HG03039 (cell line): ENCODE measurements around the gene HSF4.

Experiments used
- ATAC-seq: cut with Tn5 transposase; IDR thresholded peaks from one replicate; pipeline ENCODE4 v1.9.1; 2021; ENCODE audit warnings: mild to moderate bottlenecking, moderate library complexity; ENCODE audit not compliant: unreplicated experiment

The HSF4 gene

GRCh38 chr16:67183627-67184452 lies 19.3 kb downstream of the HSF4 start, which contains the start of gene MATCAP1:
MATCAP1 (minus strand) TSS chr16:67183963; CDS start chr16:67180610, 3,353 bp downstream.
- peak; percentile 86 for ATAC-seq

DNA sequence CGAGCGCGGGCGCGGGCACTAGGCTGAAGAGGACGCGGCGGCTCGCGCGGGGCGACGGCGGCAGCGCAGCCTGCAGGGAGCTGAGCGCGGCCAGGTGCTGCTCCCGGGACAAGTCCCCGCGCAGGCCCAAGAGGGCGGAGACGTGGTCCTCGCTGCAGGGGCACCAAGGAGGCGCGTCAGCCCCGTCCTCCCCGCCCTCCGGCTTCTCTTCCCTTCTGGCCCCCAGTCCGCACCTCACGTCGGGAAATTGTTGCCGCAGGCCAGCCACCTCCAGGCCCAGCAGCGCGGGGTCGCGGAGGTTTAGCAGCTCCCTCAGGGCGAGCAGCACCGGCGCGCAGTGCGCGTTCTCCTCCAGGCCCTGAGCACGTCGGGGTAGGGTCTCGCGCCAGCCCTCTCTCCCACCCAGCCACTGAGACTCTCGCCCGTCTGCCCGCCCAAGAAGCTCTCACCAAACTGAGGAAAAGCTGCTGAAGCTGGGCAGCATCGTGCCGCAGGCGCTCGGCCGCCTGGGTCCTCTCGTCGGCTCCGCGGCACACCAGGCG lies 20.0 kb downstream of the HSF4 start:
- no peak for ATAC-seq

DNA sequence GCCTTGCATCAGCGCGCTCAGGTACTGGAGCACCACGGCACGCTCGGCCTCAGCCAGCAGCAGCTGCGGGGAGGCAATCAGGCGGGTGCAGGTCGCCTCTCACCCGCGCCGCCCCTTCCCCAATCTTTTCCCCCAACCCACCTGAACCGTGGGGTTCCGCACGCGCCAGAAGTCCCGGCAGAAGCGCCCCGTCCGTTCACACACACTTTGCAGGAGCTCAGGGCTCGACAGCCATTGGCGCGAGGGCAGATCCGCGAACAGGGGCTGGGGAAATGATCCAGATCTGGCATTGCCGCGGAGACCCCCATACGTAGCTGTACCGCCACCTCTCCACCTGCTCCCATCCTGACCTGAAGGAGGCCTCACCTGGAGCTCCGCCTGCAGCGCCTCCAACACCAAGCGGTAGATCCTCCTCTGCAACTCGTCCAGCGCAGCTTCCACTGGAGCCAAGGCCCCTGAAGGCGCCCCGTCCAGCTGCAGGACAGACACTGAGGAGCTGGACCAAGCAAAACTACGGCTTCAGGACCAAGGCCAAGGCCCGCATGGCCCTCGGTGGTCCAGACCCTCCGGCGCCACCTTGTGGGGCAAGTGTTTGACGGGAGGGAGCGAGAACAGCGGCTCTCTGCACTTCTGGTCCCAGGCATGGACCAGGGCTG lies 20.6 kb downstream of the HSF4 start:
- ATAC-seq = no peak

- ATAC-seq = no peak
Measured at GRCh38 chr16:67185651-67186134, 21.1 kb downstream of the HSF4 start.

- no peak for ATAC-seq
Measured at GRCh38 chr16:67186550-67186950, 22.0 kb downstream of the HSF4 start.

- ATAC-seq = no peak
Measured at GRCh38 chr16:67187175-67187890, 22.8 kb downstream of the HSF4 start.

DNA sequence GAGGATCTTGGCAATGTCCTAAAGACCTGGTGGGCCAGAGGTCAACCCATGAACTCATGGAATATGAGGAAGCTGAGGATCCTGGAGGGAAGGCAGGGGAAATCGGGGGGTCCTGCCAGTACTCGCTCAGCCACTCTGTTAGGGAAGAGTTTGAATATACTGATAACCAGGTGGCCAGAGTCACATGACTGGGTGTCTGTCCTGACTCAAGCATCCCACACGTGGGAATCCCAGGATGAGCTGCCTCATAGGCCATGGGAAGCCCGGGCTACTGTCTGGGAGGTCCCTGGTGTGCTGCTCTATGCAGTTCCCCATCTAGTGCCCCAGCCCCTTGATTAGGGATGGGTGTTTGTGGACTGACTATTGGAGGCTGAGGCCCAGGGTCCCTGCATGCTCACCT lies 23.8 kb downstream of the HSF4 start:
- ATAC-seq = no peak

DNA sequence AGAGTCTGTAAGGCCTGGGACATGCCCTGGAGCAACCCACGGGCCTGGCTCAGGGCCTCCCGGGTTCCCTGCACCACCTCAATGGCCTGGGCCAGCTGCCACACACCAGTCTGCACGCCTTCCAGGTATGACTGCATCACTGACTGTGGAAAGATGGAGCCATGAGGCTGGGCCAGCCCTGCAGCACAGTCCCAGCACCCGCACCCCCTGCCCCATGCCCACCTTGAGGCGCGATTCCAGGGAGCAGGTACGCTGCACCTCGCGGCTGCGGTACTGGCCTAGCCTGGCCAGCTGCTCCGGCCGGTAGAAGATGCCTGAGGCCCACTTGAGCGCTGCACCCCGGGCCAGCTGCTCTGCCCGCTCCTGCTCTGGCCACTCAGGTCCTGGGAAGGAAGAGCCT lies 24.3 kb downstream of the HSF4 start:
- ATAC-seq = no peak

DNA sequence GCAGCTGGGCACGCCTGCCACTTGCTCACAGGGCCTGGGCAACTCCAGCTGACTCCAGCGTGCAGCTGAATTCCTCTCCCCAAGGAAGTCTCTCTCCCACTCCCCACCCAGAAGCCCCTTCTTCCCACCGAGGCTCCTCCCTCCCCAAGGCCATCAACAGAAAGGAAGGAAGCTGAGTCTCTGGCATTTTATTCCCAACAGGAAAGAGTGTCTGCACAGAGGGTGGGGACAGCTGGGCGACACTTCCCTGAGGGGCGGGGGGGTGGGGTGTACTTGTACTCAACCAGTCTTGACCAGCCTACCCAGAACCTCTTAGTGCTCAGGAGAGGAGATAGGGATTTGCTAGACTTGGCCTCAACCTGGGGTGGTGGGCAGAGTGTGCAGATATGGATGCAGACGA lies 25.5 kb downstream of the HSF4 start, which contains the start of gene EXOC3L1:
Gene EXOC3L1 (minus strand): TSS at position 96 of the 400 bp plus-strand sequence. CDS start 460 bp downstream, outside the sequence.
- ATAC-seq = no peak

DNA sequence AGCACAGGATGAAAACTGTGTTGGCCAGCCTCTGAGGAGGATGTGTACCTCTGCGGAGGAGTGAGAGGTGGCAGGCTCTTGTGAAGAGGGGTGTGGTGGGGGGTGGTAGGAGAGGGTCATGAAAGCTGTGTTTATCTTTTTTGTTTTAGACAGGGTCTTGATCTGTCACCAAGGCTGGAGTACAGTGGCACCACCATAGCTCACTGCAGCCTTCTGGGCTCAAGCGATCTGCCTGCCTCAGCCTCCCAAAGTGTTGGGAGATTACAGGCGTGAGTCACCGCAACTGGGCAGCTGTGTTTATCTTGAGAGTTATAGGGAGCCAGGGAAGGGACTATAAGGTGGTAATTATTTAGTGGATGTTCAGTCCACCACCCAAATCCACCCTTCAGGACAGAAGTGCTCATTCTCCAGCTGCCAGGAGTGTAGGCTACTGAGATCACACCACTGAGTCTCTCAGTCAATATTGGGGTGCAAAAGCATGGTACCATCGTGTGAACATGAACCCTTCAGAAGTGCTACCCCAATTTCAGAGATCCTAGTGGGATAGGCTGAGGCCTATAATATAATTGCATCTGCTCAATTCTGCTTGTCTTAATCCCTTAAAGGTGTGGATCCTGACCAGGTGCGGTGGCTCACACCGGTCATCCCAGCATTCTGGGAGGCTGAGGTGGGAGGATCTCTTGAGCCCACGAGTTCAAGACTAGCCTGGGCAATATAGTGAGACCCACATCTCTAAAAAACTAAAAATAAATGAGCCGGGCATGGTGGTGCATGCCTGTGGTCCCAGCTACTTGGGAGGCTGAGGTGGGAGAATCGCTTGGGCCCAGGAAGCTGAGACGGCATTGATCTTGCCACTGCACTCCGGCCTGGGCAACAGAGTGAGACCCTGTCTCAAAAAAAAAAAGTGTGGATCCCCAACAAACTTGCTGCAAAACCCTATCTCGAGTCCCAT lies 26.2 kb downstream of the HSF4 start:
- no peak for ATAC-seq

- no peak for ATAC-seq
Measured at GRCh38 chr16:67191411-67191994, 27.0 kb downstream of the HSF4 start.

DNA sequence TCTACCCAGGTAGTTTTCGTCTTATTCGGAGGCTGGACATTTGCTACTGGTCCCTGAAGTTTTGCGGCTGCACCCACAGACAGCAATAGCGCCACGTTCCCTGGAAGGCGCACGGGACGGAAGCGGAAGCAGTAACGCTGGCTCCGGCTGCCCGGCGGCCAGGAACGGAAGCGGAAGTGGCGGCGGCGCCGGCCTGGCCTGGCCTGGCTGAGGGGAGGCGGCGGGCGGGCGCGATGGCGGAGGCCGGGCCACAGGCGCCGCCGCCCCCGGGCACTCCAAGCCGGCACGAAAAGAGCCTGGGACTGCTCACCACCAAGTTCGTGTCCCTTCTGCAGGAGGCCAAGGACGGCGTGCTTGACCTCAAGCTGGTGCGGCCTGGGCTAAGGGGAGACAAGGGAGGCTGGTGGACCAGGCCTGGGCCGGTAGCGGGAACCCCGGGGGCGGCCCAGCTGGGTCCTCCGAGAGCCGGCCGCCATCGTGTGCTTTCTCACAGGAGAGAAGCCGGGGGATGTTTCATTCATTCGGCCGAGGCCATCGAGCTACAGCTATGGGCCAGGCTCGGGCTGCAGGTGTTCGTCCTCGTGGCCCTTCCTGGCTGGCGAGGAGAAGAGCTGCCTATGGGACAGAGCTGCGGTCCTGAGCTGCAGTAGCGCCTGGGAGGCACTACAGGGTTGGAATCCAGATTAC lies 27.6 kb downstream of the HSF4 start, which contains the start of gene E2F4:
Gene E2F4 (plus strand): TSS at position 161 of the 687 bp plus-strand sequence. CDS start 73 bp downstream, at position 234.
- ATAC-seq = peak; percentile 77

- ATAC-seq = no peak
Measured at GRCh38 chr16:67192781-67193361, 28.3 kb downstream of the HSF4 start.

- no peak for ATAC-seq
Measured at GRCh38 chr16:67193536-67193935, 29.0 kb downstream of the HSF4 start.

- no peak for ATAC-seq
Measured at GRCh38 chr16:67194260-67194659, 29.7 kb downstream of the HSF4 start.

DNA sequence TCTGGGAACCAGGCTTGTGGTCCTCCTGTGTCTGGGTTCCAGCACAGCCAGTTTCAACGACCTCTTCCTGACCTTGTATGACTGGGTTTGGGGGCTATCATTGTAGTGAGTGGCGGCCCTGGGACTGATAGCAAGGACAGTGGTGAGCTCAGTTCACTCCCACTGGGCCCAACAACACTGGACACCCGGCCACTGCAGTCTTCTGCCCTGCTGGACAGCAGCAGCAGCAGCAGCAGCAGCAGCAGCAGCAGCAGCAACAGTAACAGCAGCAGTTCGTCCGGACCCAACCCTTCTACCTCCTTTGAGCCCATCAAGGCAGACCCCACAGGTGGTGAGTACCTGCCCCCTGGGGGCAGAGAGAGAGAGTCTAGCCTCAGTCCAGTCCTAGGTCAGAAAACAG lies 31.1 kb downstream of the HSF4 start:
- ATAC-seq = no peak

GRCh38 chr16:67196881-67197280 lies 32.3 kb downstream of the HSF4 start:
- ATAC-seq = no peak

DNA sequence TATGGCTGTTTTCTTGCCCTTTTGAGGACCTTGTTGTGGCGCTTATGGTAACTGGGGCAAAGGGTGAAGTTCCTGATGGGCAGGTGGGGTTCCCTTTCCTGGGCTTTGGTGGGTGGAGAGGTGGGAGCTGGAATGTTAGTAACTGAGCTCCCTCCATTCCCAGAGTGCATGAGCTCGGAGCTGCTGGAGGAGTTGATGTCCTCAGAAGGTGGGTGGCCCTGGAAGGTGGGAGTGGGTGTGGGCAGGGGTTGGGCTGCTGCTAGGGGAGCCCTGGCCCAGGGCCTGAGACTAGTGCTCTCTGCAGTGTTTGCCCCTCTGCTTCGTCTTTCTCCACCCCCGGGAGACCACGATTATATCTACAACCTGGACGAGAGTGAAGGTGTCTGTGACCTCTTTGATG lies 33.2 kb downstream of the HSF4 start:
- no peak for ATAC-seq
